Epidermal melanocyte (primary cell): ENCODE measurements around the gene UBQLNL.

Experiments used
- DNase-seq: peaks from one replicate; pipeline ENCODE4 v3.0.0; 2011; ENCODE audit warnings: low spot score; ENCODE audit not compliant: insufficient read length

Gene UBQLNL, protein sequence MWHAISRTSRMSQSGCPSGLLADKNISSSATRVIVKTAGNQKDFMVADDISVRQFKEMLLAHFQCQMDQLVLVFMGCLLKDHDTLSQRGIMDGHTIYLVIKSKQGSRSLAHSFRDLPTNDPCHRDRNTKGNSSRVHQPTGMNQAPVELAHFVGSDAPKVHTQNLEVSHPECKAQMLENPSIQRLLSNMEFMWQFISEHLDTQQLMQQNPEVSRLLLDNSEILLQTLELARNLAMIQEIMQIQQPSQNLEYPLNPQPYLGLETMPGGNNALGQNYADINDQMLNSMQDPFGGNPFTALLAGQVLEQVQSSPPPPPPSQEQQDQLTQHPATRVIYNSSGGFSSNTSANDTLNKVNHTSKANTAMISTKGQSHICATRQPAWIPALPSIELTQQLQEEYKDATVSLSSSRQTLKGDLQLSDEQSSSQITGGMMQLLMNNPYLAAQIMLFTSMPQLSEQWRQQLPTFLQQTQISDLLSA

DNA sequence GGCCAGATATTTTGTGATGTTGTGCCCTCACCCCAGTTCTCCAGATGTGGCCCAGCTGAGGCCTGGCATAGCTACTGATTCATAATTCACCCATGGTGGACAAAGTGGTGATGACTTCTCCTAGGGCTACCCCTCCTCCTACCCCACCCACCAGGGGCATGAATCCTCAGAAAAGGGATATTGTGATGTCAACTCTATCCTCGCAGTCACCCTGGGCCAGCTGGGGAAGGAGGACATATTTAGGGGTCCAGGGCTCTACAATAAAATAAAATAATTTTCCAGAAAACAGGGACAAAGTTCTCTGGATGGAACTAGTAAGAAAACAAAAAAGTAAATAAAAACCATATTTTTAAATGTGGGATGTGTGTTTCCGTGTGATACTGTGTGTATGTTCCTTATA lies at the start of gene UBQLNL:
Gene UBQLNL (minus strand): TSS at position 101 of the 400 bp plus-strand sequence. CDS start 258 bp downstream, outside the sequence.
- DNase-seq: no peak

DNA sequence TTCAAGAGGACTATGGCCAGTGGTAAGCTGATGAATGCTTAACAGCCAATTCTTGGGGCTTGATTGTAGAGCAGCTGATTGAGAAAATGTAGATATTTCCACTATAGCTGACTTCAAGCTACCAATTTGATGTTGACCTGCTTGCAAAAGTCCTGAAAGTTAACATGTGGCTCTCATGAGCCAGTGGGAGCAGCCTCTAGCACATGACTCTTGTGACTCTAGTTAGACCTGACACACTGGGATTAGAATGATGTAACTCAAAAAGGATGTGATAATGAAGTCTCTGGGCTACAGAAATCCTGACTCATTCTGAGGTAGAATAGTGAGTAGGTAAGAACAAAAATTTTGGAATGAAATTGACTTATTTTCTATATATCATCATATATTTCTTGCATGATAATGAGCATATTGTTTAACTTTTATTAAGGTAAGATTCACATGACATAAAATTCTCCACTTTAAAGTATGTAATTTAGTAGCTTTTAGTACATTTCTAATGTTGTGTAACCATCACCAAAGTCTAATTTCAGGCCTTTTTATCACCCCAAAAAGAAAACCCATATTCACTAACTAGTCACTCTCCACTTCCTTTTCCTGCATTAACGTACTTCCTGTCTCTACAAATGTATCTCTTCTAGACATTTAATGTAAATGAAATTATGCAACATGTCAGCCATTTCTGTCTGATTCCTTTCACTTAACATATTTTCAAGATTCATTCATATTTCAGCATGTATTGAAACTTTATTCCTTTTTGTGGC lies 47.9 kb upstream of the UBQLNL start:
- no peak for DNase-seq

DNA sequence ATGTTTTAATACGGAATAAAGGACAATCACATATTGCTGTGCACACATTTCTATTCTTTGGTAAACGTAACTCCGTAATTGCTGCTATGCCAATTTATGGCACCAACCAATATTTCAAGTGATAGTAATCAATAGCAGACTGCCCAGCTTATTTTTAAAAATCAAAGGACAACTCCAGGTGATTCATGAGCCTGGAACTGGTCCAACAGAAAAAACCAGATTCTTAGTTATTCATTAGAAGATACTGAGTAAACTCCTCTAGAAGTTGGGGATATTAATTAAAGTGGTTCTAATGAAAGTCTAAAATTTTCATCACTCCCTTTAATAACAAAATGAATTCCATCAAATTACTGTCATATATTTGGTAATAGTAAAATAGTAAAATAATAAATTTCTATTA lies 41.3 kb upstream of the UBQLNL start:
- DNase-seq: no peak

DNA sequence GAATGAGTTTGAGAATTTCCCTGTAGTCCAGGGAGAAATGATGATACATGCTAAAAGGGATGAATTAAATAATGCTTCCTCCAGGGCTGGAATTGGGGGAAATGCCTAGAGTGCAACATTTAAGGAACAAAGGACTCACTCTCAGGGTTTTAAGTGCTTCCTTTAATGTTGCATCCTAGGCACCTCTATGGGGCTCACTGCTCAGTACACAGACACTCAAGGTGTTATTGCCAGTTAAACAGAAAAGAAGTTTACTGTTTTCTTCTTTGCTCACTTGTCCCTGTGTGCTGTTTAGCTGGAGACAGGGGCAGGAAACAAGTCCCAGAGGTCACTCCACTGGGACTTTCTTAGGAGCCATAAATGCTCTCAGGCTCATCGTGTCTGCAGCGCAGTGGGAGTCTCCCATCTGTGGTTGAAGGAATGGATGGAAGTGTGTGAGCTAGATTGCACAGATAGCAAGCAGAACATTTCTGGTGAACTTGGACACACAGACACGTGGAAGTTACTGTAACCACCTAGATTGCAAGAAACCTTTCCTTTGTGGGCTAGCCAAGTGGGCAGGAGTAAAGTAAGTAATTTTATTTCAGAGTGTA lies 40.2 kb upstream of the UBQLNL start:
- no peak for DNase-seq

DNA sequence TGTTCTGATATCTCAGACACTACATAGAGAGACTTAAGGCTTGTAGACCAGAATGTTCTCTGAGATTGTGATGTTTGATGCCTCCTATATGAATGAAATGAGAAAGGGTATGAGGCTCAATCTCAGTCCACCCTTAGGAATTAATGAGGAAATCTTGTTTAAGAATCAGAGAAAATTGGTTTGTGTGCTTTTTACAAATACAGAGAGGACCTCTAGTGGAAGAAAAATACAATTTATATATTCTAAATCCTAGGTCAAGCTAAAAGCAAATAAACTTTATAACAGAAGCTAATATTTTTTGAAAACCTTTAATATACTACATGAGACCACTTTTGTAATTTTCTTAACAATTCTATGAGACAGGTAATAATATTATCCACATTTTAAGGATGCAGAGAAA lies 36.8 kb upstream of the UBQLNL start:
- DNase-seq: no peak

DNA sequence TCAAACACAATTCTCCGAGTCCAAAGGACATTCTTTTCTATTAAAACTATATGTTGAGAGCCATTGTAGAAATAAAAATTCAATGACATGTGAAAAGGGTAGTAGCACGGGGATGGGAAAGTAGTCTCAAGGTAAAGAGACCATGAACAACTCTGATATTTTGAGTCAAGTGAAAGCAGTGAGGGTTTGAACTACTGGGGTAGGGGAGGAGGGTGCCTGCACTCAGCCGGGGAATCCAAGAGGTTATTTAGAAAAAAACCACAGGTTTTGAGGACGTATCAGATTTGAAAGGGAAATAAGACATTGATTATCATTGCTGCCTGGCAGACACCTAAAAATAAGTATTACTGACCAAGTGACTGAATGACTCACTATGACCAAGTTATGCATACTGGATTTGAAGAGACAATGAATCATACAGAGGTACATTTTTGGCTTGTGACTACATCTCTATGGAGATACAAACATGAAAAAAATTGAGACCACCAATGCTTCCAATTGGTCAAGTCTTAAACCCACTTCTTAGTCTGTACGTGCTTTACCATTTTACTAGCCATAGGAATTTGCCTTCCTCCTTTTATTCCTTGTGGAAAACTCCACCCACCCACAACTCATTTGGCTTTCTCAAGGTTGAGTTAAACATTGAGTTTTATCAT lies 34.1 kb upstream of the UBQLNL start:
- no peak for DNase-seq

DNA sequence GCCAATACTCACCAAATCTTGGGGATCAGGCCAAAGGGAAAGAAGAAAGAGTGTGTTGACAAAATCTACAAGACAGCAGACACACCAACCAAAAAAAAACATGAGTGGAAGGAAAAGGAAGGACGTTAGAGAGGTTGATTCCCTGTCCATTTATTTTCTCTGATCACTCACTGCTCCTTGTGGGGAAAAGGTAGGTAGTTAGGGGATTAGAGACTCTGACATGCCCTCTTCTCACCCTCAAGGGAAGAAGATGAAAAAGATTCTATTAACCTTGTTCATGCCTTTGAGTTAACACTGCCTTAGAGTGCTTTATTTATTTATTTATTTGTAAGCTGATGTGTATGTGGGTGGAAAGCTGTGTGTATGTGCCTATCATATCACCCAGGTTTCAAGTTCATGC lies 31.9 kb upstream of the UBQLNL start, which contains the start of gene OR52H1:
Gene OR52H1 (minus strand): TSS at position 101 of the 400 bp plus-strand sequence. CDS start 3,035 bp downstream, outside the sequence.
- no peak for DNase-seq

DNA sequence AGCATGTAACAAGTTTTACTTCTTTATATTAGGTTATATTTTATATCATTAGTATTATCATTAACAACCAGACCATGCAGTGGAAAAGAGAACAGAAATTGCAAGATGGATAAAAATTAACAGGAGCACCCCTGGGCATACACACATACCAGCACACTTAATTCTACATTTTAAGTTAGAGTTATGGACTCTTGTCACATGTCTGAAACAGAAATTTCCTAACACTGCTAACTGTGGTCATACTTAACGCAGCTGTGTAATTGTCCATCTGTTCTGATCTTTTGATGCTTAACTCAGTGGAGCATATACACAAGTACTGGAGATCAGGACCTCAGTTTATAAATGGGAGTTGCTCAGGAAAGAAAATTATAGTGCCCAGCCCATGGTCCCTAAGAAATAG lies 31.5 kb upstream of the UBQLNL start:
- no peak for DNase-seq

DNA sequence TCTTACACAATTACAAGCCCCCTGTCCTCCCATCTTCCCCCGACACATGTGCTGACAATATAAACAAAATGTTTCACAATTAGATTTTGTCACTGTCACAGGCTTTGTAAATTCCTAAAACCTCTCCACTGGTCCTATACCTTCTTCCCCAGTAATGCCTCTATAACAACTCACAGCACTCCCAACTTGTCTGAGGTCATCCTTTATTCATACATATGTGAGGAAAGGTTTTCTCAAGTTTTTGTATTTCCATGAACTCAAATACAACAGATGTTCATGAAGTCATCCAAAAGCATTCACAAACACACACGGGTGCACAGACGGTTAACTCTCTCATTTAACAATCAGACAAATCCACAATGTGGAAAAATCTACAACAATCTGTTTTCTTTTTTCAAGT lies 30.0 kb upstream of the UBQLNL start:
- no peak for DNase-seq

DNA sequence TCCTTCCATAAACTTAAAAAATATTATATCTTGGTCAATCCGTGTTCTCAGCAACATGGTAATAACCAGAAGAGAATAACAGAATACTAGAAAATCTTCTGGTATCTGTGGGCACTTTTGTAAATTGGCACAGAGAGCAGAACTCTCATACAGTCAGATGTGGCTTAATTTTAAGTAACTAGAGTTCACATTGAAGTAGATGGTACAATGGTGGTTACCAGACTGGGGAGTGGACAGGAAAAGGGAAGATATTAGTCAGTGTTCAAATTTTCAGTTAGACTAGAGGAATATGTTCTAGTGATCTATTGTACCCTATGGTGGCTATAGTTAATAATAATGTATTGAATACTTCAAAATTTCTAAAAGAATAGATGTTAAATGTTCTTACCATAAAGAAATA lies 24.9 kb upstream of the UBQLNL start:
- no peak for DNase-seq

DNA sequence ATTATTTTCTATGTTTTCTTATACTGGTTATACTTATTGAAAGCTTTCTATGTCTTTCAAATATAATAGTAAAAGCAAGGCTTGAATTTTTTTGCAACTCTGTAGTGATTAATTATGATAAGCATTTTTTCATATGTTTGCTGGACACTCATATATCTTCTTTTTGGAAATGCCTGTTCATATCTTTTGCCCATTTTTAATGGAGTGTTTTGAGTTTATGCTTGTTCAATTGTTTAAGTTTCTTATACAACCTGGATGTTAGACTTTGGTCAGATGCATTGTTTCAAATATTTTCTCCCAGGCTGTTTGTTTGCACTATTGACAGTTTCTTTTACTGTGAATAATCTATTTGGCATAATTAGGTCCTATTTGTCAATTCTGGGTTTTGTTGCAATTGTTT lies 20.0 kb upstream of the UBQLNL start:
- DNase-seq: no peak

DNA sequence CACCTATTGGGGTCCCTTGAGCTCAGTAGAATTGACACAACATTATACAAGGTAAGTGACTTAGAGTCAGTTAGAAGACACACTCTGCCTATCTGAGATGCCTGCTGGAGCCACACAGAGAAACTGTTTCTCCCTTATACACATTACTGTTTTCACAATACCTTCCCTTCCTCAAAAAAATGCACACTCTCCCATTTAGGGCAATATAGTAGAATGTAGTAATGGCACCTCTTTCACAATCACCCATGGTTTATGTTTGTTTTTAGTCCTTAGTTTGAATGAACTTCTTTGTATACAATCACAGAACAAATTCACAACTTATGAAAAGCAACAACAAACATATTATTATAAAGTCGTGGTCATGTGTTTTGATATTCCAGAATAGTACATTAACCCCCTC lies 17.5 kb upstream of the UBQLNL start:
- no peak for DNase-seq

DNA sequence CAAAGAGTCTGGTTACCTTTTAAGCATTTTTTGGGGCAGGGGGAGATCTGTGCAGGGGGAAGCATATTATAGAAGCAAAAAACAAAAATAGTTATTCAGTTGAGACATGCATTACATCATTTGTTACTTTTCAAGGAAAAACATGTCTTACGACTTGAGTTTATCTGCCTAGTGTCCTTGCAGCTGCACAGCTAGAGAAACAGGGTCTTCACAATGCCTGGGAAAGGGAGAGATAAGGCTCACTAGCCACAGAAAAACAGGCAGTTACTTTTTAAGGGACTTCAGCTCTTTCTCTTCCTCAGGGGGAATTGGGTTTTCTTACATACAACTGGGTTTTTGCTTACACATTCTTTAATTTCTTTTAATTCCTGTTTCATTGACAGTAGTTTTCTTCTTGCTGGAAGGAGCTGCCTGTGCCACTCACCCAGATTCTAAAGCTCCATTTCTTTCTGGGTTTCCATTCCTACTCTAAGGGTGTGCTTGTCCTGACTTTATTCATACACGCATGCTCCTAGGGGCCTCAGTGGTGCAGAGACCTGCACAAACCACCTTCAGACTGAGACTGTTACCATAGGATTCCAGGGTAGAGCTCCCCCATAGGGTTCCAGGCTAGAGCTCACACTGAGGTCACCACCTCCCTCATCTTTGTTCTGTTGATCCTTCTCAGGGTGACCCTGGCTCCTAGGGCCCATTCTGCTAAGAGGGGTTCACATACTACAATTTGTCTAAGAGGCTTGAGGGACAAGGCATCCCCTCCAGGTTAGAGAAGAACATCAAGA lies 14.7 kb upstream of the UBQLNL start:
- no peak for DNase-seq

DNA sequence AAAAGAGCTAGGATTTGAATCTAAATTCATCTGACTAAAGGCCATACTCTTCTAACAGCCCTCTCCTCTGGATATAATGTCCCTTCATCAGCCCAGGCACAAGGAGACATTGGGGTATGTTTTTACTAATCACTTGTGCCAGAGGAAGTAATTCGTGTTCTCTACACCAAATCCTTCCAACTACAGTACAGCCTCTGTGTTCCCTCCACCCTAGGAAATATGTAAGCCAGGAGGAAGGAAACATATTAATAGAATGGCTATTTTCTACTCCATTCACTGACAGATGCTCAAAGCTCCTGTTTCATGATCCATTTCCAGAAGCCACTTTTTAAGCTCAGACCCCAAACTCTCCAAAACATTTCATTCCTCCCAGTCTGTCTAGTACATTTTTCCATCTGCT lies 12.0 kb upstream of the UBQLNL start:
- DNase-seq: no peak

DNA sequence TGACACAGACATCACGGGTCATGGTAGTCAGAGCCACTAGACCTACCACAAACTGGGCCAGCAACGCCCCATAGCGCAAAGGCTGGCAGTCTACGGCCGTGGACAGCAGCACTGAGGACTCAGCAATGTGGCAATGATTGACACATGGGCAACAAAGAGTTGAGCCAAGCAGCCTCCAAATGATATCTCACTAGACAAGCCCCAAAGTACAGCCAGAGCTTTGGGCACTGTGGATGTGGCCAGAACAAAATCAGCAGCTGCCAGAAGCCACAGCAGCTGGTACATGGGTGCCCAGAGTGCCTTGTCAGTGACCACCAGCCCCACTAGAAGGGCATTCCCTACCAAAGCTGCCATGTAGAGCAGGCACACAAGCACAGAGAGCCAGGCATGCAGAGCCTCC lies 11.2 kb upstream of the UBQLNL start:
- DNase-seq: no peak

DNA sequence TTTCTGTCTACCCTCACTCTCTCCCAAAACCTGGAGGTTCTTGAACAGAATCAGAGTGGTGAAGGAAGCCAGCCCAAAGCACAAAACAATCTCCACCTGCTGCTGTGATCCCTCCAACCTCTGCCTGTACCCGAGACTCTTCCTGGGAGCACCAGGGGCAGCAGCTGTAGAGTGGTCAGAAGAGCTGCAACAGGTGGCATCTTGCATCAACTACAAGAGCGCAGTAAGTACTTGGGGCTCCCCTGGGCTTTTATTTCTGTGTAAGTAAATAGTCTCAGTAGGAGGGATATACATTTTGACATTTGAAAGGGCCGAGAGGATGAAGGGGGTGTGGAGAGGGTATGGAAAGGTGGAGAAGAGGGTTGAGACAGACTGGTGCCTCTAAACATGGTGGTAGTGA lies 8.3 kb upstream of the UBQLNL start:
- no peak for DNase-seq

DNA sequence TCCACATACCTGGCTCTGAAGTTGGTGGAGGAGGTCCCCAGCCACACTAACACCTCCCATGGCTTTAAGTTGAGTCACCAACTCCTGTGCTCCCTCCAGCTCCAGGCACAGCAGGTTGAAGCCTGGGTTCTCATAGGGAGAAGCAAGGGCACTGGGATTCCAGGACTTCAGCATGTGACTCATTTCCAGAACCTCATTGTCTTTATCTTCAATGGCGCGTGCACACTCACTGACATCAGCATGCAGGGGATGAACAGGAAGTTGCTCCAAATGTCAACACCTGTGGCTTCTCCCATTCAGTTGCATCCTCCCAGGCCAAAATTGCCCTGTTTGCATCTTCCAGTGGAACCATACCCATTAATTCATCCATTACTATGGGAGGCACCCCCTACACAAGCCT lies 5.8 kb upstream of the UBQLNL start:
- DNase-seq: no peak

DNA sequence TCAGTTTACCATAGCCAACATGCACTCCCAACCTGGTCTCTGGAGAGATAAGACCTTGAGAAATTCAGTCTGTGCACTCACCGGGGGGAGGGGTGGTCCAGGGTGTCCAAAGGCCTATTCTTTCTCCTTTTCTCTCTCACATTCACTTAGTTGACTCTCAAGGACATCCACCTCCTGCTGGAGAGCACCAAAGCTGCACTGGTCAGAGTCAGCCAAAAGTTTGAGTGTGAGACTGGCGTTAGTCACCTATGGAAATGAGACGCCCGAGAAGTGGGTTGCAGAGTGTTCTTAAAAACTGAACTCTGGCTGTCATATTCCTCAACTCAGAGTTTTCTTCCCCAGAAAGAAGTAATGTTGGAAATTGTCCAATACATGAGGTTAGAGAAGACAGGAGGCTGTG lies 5.0 kb upstream of the UBQLNL start:
- no peak for DNase-seq

DNA sequence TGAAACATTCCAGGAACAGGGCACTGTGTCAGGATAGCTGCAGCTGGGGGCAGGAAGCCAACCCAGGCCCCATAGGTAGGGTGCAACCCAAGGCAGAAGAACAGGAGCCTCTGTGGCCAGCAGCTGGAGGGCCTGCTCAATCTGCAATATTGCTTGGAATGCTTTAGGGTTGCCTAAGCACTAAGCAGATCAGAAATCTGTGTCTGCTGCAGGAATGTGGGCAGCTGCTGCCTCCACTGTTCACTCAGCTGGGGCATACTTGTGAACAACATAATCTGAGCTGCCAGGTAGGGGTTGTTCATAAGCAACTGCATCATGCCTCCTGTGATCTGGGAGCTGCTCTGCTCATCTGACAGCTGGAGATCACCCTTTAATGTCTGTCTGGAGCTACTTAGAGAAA lies 1.7 kb downstream of the UBQLNL start:
- DNase-seq: no peak

DNA sequence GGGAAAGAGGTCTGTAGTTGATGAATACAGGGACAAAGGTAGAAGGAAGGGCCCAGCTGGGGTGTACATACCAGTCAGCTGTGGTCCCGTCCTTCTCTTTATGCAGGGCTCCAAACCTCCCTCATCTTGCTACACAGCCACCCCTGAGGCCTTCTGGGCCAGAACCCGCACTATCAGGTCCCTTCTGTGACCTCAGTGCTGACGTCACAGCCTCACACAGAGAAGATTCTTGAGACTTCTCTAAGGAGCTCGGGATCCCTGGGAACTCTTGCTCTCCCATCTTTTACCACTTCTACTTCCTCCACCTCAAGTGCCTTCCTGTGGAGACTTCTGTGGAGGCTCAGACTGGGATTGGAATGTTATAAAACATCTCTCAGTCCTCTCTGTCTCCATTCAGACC lies 6.7 kb downstream of the UBQLNL start, which contains the start of gene UBQLN3:
Gene UBQLN3 (minus strand): TSS at position 155 of the 400 bp plus-strand sequence. CDS start 399 bp downstream, outside the sequence.
- no peak for DNase-seq

DNA sequence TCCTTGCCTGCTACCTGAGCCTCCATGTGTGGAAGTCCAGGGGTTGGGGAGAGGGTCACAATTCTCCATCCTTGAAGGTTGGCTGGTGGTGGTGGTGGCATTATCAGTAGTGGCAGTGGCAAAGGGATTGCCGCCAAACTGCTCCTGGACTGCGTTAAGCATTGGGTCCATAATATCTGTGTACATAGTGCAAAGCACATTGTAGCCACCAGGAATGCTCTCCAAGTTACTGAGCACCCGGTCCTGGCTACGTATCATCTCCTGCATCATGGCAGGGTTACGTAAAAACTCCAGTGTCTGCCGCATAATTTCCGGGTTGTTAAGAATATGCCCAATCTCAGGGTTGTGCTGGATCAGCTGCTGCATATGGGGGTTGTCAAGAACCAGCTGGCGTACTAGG lies 7.9 kb downstream of the UBQLNL start:
- DNase-seq: no peak
